Body of pancreas (tissue), 4 donors: ENCODE measurements around the gene PLPPR3. TPM values are rescaled to one million over a fixed set of nuclear protein-coding genes. Genes with fewer than 3 reads are reported as not detected.
"Not testable (repeated sequence)": the region's sequence is repeated elsewhere in the genome, so short reads cannot be mapped to it uniquely, and the experiment has no call there.

ENCODE experiments used
- ATAC-seq: fragments of 150-250 bp; one replicate; pipeline ENCODE4 v1.9.1; 2016
- DNase-seq, 4 donors: peaks; one replicate each; pipeline ENCODE4 v3.0.0-alpha.2; 2019
- H3K27ac ChIP-seq, 4 donors: fragments of 200-600 bp; sonication (generic); 1 replicate in 3 of 4; 2 replicates in 1 of 4; pipeline versions ENCODE4 v1.5.1 to v1.6.1; 2016 to 2019; ENCODE audit warnings: mild to moderate bottlenecking in 1 of 4, mixed read lengths in 1 of 4, moderate library complexity in 1 of 4
- H3K27me3 ChIP-seq, 2 donors: fragments of 200-600 bp; sonication (generic); one replicate each; pipeline ENCODE4 v1.6.0; 2016; ENCODE audit warnings: mild to moderate bottlenecking in 1 of 2
- H3K36me3 ChIP-seq, 2 donors: fragments of 200-600 bp; sonication (generic); replicated peaks in 1 of 2; 2 replicates each; pipeline ENCODE4 v1.5.1; 2016; ENCODE audit warnings: low read depth in 2 of 2; ENCODE audit not compliant: insufficient read depth in 1 of 2
- H3K4me1 ChIP-seq: fragments of 200-600 bp; sonication (generic); one replicate; pipeline ENCODE4 v1.6.0; 2016
- H3K4me3 ChIP-seq, 2 donors: fragments of 200-600 bp; sonication (generic); 1 replicate in 1 of 2; 2 replicates in 1 of 2; pipeline ENCODE4 v1.5.1; 2016 to 2019
- H3K9me3 ChIP-seq, 3 donors: fragments of 200-600 bp; sonication (generic); 1 replicate in 2 of 3; 2 replicates in 1 of 3; pipeline ENCODE4 v1.5.1; 2016
- CTCF ChIP-seq, 7 experiments: fragments of 450-650 bp in 4 of 7; fragments of 200-600 bp in 3 of 7; sonication (generic) in 3 of 7; IDR thresholded peaks; one replicate each; pipeline ENCODE4 v1.5.1; 2016 to 2019; ENCODE audit warnings: antibody characterized with exemption in 7 of 7
- POLR2A ChIP-seq, 3 donors: fragments of 450-650 bp; IDR thresholded peaks; one replicate each; pipeline ENCODE4 v1.6.1; 2016; ENCODE audit warnings: antibody characterized with exemption in 3 of 3, mild to moderate bottlenecking in 2 of 3
- WGBS, 2 donors: methylation state at CpG; one replicate each; pipeline ENCODE4 v1.1.5; 2017; 5-methylcytosine and 5-hydroxymethylcytosine counted together
- intact Hi-C: fragments of 100-400 bp; cut with DNase I; formaldehyde crosslinking; loops from one replicate; pipeline ENCODE4 v1.15.1; 2023
- total RNA-seq, 2 donors: library from RNA; depleted of rRNA; stranded (reverse); fragments of >200 nt; gene quantifications; one replicate each; pipeline ENCODE4 v1.1.0, GENCODE V29; 2016

Gene PLPPR3
- total RNA-seq, 2 donors from 2014 or later, result not detected

GRCh38 chr19:843836-844545 is 22.2 kb upstream of the PLPPR3 start:
- DNase-seq (no peak), ATAC-seq (no peak)
- H3K27me3 ChIP-seq, result peaks cover 0 to 19% of the 10 kb centered on the region in 2 donors
- intact Hi-C loops, result no loop called here
- WGBS, 2 donors, result 9% methylated on average over 32 of the region's 70 CpGs; no CpG with 5 or more reads in 1 of the 2 donors
- H3K9me3 ChIP-seq, result no peaks in the 10 kb centered on the region
- TF ChIP-seq POLR2A (IDR thresholded peaks at IDR 0.05), result no peak
- no peak for TF ChIP-seq CTCF (IDR thresholded peaks at IDR 0.05)
- peaks cover 11% of the 10 kb centered on the region for H3K4me1 ChIP-seq
- no peak overlapping the region for H3K27ac ChIP-seq
- no peak overlapping the region for H3K4me3 ChIP-seq
- H3K36me3 ChIP-seq, result no peaks in the 10 kb centered on the region

DNA sequence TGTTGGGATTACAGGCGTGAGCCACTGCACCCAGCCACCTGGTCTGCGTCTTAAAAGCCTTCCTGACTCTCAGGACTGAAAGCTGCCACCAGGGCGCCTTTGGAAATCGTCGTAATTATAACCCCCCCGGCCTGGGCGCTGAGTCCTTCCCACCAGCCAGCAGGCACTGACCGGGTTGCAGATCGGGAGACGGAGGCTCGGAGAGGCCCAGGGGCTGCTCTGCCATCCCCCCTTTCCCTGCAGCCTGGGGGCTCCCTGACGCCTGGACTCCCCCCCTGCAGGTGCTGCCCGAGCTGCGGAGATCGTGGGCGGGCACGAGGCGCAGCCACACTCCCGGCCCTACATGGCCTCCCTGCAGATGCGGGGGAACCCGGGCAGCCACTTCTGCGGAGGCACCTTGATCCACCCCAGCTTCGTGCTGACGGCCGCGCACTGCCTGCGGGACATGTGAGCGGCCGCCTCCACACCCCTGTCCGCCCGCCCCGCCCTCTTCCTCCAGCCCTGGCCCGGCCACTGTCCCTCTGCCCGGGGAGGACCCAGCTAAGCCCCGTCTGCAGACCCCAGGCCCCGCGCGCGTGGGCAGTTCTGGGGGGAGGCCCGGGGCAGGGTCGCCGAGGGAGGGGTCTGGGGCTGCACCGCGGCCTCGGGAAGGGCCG is 21.6 kb upstream of the PLPPR3 start:
- no peak overlapping the region for H3K4me3 ChIP-seq
- H3K27me3 ChIP-seq, result peaks cover 0 to 16% of the 10 kb centered on the region in 2 donors
- ATAC-seq (peak; percentile 63), DNase-seq (peak in 3 of 4 donors; percentile 38 to 47 (median 44))
- no peak overlapping the region for H3K27ac ChIP-seq
- H3K9me3 ChIP-seq, result no peaks in the 10 kb centered on the region
- TF ChIP-seq POLR2A (IDR thresholded peaks at IDR 0.05) (no peak), CTCF (IDR thresholded peaks at IDR 0.05) (peak in 2 of 7 experiments; percentile 20 to 23)
- 0 to 6% methylated on average over 8 to 36 of the region's 46 CpGs for WGBS, 2 donors
- intact Hi-C loops, result no loop called here
- H3K4me1 ChIP-seq, result peaks cover 11% of the 10 kb centered on the region
- no peaks in the 10 kb centered on the region for H3K36me3 ChIP-seq

DNA sequence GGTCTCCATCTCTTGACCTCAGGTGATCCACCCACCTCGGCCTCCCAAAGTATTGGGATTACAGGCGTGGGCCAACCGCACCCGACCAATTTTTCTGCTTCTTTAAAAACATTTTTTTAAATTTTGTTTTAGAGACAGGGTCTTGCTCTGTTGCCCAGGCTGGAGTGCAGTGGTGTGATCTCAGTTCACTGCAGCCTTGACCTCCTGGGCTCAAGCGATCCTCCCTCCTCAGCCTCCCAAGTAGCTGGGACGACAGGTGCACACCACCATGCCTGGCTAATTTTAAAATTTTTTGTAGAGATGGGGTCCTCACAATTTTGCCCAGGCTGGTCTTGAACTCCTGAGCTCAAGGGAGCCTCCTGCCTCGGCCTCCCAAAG is 21.0 kb upstream of the PLPPR3 start:
- H3K4me3 ChIP-seq, H3K27ac ChIP-seq, H3K9me3 ChIP-seq, DNase-seq, intact Hi-C loops, H3K36me3 ChIP-seq, ATAC-seq: not testable (repeated sequence)
- 77 to 90% methylated on average over 6 to 7 of the region's 7 CpGs for WGBS, 2 donors
- H3K27me3 ChIP-seq, result peaks cover 0 to 12% of the 10 kb centered on the region in 2 donors
- peaks cover 11% of the 10 kb centered on the region for H3K4me1 ChIP-seq

- no peak within 1 kb of the TSS for H3K27ac ChIP-seq
- intact Hi-C loops, result no loop called here
- no peaks in the 10 kb centered on the region for H3K36me3 ChIP-seq
- peaks cover 11% of the 10 kb centered on the region for H3K4me1 ChIP-seq
- no peaks in the 10 kb centered on the region for H3K9me3 ChIP-seq
- WGBS, 2 donors, result 62 to 81% methylated on average over 9 to 21 of the region's 24 CpGs
- H3K4me3 ChIP-seq, result no peak within 1 kb of the TSS
- ATAC-seq (no peak), DNase-seq (no peak)
- no peak for TF ChIP-seq CTCF (IDR thresholded peaks at IDR 0.05)
- peaks cover 0 to 12% of the 10 kb centered on the region in 2 donors for H3K27me3 ChIP-seq
These were observed 18.9 kb upstream of the PLPPR3 start, which contains the start of gene PRTN3 for GRCh38 chr19:840519-841206. PRTN3 (plus strand) TSS chr19:840999; CDS start chr19:841009, 10 bp downstream.

DNA sequence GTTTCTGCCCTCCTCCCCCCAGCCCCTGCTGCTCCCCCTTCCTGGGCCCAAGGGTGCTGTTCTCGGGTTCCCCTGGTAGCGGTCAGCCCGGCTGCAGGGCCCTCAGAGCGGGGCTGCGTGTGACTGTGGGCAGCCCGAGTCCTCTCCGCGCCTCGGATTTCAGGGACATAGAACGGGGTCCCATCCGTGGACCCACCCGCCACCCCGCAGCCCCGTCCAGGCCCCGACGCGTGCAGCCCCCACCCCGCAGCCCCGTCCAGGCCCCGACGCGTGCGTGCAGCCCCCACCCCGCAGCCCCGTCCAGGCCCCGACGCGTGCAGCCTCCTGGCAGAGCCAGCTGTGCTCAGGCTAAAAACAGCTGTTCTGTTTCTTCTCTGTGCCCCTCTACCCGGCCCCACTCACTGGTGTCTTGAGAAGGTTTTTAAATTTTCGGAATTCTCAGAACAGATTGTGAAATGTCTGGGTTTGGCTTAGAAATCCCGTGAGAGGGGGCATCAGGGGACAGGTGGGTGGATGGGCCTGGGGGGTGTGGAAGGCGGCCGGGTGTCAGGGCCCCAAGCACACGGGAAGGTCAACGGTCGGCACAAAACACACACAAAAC is 13.6 kb upstream of the PLPPR3 start:
- TF ChIP-seq CTCF (IDR thresholded peaks at IDR 0.05) (no peak), POLR2A (IDR thresholded peaks at IDR 0.05) (no peak)
- 37 to 64% methylated on average over 7 to 33 of the region's 36 CpGs for WGBS, 2 donors
- no peak for ATAC-seq
- no peaks in the 10 kb centered on the region for H3K9me3 ChIP-seq
- DNase-seq, result no peak
- H3K27me3 ChIP-seq, result no peaks in the 10 kb centered on the region
- no peak overlapping the region for H3K4me3 ChIP-seq
- intact Hi-C loops, result no loop called here
- no peaks in the 10 kb centered on the region for H3K36me3 ChIP-seq
- H3K4me1 ChIP-seq, result peaks cover 15% of the 10 kb centered on the region
- no peak overlapping the region for H3K27ac ChIP-seq
